Naive thymus-derived CD4-positive, alpha-beta T cell (primary cell): ENCODE data around the gene TUBA3E. TPM values are rescaled to one million over a fixed set of nuclear protein-coding genes. Genes with fewer than 3 reads are reported as not detected.
"Not testable (repeated sequence)": the region's sequence is repeated elsewhere in the genome, so short reads cannot be mapped to it uniquely, and the experiment has no call there.

Experiments used
- ATAC-seq: fragments of 150-1000 bp; cut with Tn5 transposase; 2 replicates; pipeline ENCODE4 v1.10.0; 2021; ENCODE audit warnings: mild to moderate bottlenecking, moderate library complexity
- CTCF ChIA-PET: fragments of 350-600 bp; sonication (Branson Sonifier 250); formaldehyde crosslinking; loops from one replicate; lab custom pipeline; 2021; ENCODE audit warnings: antibody characterized with exemption; lab: Charles Lee
- POLR2A ChIA-PET: fragments of 350-600 bp; sonication (Branson Sonifier 250); formaldehyde crosslinking; loops from one replicate; lab custom pipeline; 2021; ENCODE audit warnings: antibody characterized with exemption, inconsistent platforms; lab: Charles Lee
- DNase-seq, 9 donors: peaks; one replicate each; pipeline versions ENCODE4 v3.0.0 to v3.0.0-alpha.2; 2020 to 2022; ENCODE audit warnings: mixed read lengths in 1 of 9
- H3K27ac ChIP-seq: one replicate; pipeline ENCODE4 v1.7.0; 2013; ENCODE audit warnings: mild to moderate bottlenecking, low read depth, low read length, moderate library complexity
- H3K27me3 ChIP-seq, 2 donors: one replicate each; pipeline ENCODE4 v1.7.0; 2013; ENCODE audit warnings: low read length in 2 of 2, mild to moderate bottlenecking in 2 of 2, moderate library complexity in 2 of 2; ENCODE audit not compliant: control insufficient read depth in 2 of 2, insufficient read depth in 2 of 2
- H3K36me3 ChIP-seq, 3 experiments: 1 replicate in 2 of 3; 2 replicates in 1 of 3; pipeline ENCODE4 v1.7.0; 2013; ENCODE audit warnings: low read length in 3 of 3, mild to moderate bottlenecking in 3 of 3, moderate library complexity in 1 of 3; ENCODE audit not compliant: insufficient read depth in 3 of 3, control insufficient read depth in 2 of 3
- H3K4me1 ChIP-seq, 2 donors: one replicate each; pipeline ENCODE4 v1.7.0; 2013; ENCODE audit warnings: low read length in 2 of 2, mild to moderate bottlenecking in 2 of 2, moderate library complexity in 1 of 2; ENCODE audit not compliant: control insufficient read depth in 2 of 2, insufficient read depth in 2 of 2
- H3K4me3 ChIP-seq: 2 replicates; pipeline ENCODE4 v1.7.0; 2013; ENCODE audit warnings: mild to moderate bottlenecking, low read length
- H3K9me3 ChIP-seq, 3 experiments: 1 replicate in 2 of 3; 2 replicates in 1 of 3; pipeline ENCODE4 v1.7.0; 2013; ENCODE audit warnings: low read length in 3 of 3; ENCODE audit not compliant: control insufficient read depth in 2 of 3
- H3K27ac Mint-ChIP-seq, 9 donors: one replicate each; pipeline ENCODE4 v1.8.0; 2020 to 2022; ENCODE audit warnings: mixed read lengths in 9 of 9, mild to moderate bottlenecking in 8 of 9, moderate library complexity in 5 of 9, inconsistent platforms in 2 of 9
- H3K27me3 Mint-ChIP-seq, 5 donors: one replicate each; pipeline ENCODE4 v1.8.0; 2021 to 2022; ENCODE audit warnings: mixed read lengths in 5 of 5, mild to moderate bottlenecking in 1 of 5
- H3K36me3 Mint-ChIP-seq, 5 donors: one replicate each; pipeline ENCODE4 v1.8.0; 2020 to 2022; ENCODE audit warnings: mixed read lengths in 5 of 5, mild to moderate bottlenecking in 3 of 5, inconsistent platforms in 1 of 5
- H3K4me1 Mint-ChIP-seq, 7 donors: one replicate each; pipeline ENCODE4 v1.8.0; 2020 to 2022; ENCODE audit warnings: mixed read lengths in 7 of 7, mild to moderate bottlenecking in 3 of 7, inconsistent platforms in 1 of 7
- H3K4me3 Mint-ChIP-seq, 10 donors: one replicate each; pipeline ENCODE4 v1.8.0; 2020 to 2022; ENCODE audit warnings: mild to moderate bottlenecking in 10 of 10, mixed read lengths in 10 of 10, moderate library complexity in 6 of 10, inconsistent platforms in 2 of 10
- H3K9me3 Mint-ChIP-seq, 11 donors: one replicate each; pipeline ENCODE4 v1.8.0; 2020 to 2022; ENCODE audit warnings: mixed read lengths in 11 of 11, mild to moderate bottlenecking in 4 of 11, inconsistent platforms in 1 of 11, moderate library complexity in 1 of 11
- intact Hi-C, 2 donors: fragments of 100-400 bp; cut with micrococcal nuclease; formaldehyde crosslinking; loops; one replicate each; pipeline ENCODE4 v1.15.1; 2023
- polyA plus RNA-seq, 2 donors: library from polyadenylated mRNA; unstranded; fragments of 300-500 nt; fragmentation: Illumina TruSeq; gene quantifications; one replicate each; pipeline ENCODE4 v1.2.3, GENCODE V29; 2021
- total RNA-seq, 6 experiments: library from RNA in 5 of 6; stranded (reverse) in 5 of 6; gene quantifications; 1 replicate in 5 of 6; 2 replicates in 1 of 6; pipeline ENCODE4 v1.2.3 and lab custom pipeline; 2021 to 2026

Gene TUBA3E
- total and polyA plus RNA-seq, 7 experiments from 2014 or later, result not detected

DNA sequence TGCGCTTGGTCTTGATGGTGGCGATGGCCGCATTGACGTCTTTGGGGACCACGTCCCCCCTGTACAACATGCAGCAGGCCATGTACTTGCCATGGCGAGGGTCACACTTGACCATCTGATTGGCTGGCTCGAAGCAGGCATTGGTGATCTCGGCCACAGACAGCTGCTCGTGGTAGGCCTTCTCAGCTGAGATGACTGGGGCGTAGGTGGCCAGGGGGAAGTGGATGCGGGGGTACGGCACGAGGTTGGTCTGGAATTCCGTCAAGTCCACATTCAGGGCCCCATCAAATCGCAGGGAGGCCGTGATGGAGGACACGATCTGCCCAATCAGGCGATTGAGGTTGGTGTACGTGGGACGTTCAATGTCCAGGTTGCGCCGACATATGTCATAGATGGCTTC is 4.4 kb downstream of the TUBA3E start:
- H3K27me3 Mint-ChIP-seq, ATAC-seq, H3K4me1 Mint-ChIP-seq, H3K4me3 Mint-ChIP-seq, CTCF ChIA-PET, H3K27ac ChIP-seq, H3K9me3 ChIP-seq, DNase-seq, H3K36me3 ChIP-seq, H3K9me3 Mint-ChIP-seq, H3K4me3 ChIP-seq, H3K4me1 ChIP-seq, intact Hi-C loops, H3K27ac Mint-ChIP-seq, POLR2A ChIA-PET, H3K27me3 ChIP-seq: not testable (repeated sequence)
- peaks cover 0 to 11% (median 3%) of the 10 kb centered on the region in 5 donors for H3K36me3 Mint-ChIP-seq

DNA sequence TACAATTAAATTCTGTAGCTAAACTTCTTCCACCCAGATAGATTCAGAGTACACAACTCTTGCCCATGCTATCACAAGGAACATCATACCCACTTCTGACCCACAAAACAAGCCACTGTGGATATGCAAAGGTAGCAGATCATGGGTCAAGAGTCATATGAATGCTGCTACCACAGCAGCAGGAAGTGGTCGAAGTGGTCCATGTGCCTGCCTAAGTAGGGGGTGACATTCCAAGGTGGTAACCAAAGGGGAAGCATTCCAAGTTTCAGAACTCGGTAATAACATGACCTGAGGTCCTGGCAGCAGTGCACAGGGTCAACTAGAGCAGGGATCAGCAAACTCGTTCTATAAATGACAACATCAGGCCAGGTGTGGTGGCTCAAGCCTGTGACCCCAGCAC is 5.8 kb downstream of the TUBA3E start:
- H3K36me3 Mint-ChIP-seq, result peaks cover 0 to 11% (median 3%) of the 10 kb centered on the region in 5 donors
- H3K4me1 ChIP-seq, H3K27me3 Mint-ChIP-seq, H3K4me3 Mint-ChIP-seq, ATAC-seq, H3K4me1 Mint-ChIP-seq, H3K9me3 Mint-ChIP-seq, DNase-seq, H3K27me3 ChIP-seq, H3K4me3 ChIP-seq, POLR2A ChIA-PET, intact Hi-C loops, H3K9me3 ChIP-seq, H3K36me3 ChIP-seq, H3K27ac ChIP-seq, H3K27ac Mint-ChIP-seq, CTCF ChIA-PET: not testable (repeated sequence)

DNA sequence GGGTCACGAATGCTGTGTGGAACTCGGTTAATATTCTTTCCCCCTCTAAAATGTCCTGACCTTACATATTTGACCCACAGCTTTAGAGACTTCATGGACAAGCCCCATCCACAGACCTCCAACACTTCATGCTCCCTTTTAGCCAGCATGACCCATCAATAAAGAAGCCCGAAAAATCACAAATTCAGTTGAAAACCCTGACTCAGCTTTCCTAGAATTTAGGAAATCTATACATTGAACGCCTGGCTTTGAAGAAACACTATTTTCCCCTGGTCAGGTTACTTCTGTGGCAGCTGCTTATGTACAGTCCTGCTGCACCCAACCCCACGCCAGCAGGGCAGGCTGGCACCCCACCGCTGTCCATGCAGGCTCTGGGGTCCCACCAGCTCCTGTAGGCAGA is 6.9 kb downstream of the TUBA3E start:
- ATAC-seq, intact Hi-C loops, H3K36me3 ChIP-seq, H3K4me1 Mint-ChIP-seq, H3K27me3 ChIP-seq, H3K4me3 Mint-ChIP-seq, CTCF ChIA-PET, H3K4me1 ChIP-seq, H3K27ac Mint-ChIP-seq, H3K27me3 Mint-ChIP-seq, H3K27ac ChIP-seq, H3K4me3 ChIP-seq, H3K9me3 ChIP-seq, H3K9me3 Mint-ChIP-seq: not testable (repeated sequence)
- peak in 1 of 9 donors; percentile 7 for DNase-seq
- POLR2A ChIA-PET, result interaction anchor here (1.0 kb wide), 1 partner anchor 10 kb away, joined by 3 read pairs; the partner anchor contains the start of gene SMPD4
- peaks cover 0 to 11% (median 3%) of the 10 kb centered on the region in 5 donors for H3K36me3 Mint-ChIP-seq

DNA sequence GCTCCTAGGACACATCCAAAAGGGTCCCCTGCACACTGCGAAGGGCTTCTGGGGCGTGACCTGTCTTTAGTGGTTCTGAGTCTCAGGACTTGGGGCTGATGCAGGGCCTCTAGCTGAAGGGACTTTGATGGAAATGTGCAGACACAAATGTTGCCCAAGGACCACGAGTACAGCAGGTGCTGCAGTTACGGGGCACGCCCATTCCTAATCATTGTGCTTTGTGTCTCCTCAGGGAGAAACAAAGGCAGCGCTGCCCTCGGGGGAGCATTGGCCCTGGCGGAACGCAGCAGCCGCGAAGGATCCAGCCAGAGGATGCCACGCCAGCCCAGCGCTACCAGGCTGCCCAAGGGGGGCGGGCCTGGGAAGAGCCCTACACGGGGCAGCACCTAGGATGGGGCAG is 8.0 kb downstream of the TUBA3E start:
- ChIA-PET POLR2A (interaction anchor here (1.0 kb wide), 1 partner anchor 9 kb away, joined by 3 read pairs; the partner anchor contains the start of gene SMPD4), CTCF (no interaction called here)
- Histone ChIP-seq H3K27me3 (no peaks in the 10 kb centered on the region), H3K4me3 (no peak overlapping the region), H3K27ac (no peak overlapping the region), H3K36me3 (peaks cover 0 to 9% (median 0%) of the 10 kb centered on the region in 3 experiments), H3K4me1 (no peaks in the 10 kb centered on the region), H3K9me3 (no peaks in the 10 kb centered on the region)
- H3K27me3 Mint-ChIP-seq, result no peaks in the 10 kb centered on the region
- ATAC-seq, result no peak
- no peak overlapping the region for H3K4me3 Mint-ChIP-seq
- DNase-seq, result no peak
- peaks cover 0 to 11% (median 3%) of the 10 kb centered on the region in 5 donors for H3K36me3 Mint-ChIP-seq
- intact Hi-C loops, result no loop called here
- H3K4me1 Mint-ChIP-seq, result peaks cover 0 to 6% (median 0%) of the 10 kb centered on the region in 7 donors
- H3K9me3 Mint-ChIP-seq, result no peaks in the 10 kb centered on the region
- no peak overlapping the region for H3K27ac Mint-ChIP-seq

DNA sequence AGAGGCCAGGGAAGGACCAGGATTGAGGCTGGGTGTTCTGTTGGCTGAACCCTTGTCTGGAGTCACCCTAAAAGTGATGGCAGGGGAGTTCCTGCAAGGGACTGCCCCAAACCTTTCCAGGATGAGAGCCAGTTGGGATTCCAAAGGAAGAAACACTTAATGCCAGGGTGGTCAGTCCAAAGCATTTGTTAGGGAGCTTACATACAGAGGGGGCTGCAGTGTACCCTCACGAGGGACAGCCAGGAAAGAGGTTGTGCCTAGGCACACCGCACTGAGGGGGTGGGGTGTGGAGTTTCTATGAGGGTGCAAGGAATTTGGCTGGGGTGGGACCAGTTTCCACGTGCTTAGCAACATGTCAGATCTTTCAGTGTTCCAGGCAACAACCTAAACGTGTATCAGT is 9.3 kb downstream of the TUBA3E start:
- H3K4me3 Mint-ChIP-seq, H3K4me3 ChIP-seq, H3K36me3 ChIP-seq, H3K27ac Mint-ChIP-seq, CTCF ChIA-PET, H3K9me3 ChIP-seq, H3K4me1 ChIP-seq, H3K4me1 Mint-ChIP-seq, H3K27me3 ChIP-seq, POLR2A ChIA-PET, DNase-seq, H3K27ac ChIP-seq, H3K27me3 Mint-ChIP-seq, H3K9me3 Mint-ChIP-seq, ATAC-seq: not testable (repeated sequence)
- peaks cover 0 to 11% (median 3%) of the 10 kb centered on the region in 5 donors for H3K36me3 Mint-ChIP-seq
- intact Hi-C loops, result loop anchor here in 1 of 2 donors (10.0 kb wide), 1 partner anchor 1496 kb away; no protein-coding TSS in a partner anchor

DNA sequence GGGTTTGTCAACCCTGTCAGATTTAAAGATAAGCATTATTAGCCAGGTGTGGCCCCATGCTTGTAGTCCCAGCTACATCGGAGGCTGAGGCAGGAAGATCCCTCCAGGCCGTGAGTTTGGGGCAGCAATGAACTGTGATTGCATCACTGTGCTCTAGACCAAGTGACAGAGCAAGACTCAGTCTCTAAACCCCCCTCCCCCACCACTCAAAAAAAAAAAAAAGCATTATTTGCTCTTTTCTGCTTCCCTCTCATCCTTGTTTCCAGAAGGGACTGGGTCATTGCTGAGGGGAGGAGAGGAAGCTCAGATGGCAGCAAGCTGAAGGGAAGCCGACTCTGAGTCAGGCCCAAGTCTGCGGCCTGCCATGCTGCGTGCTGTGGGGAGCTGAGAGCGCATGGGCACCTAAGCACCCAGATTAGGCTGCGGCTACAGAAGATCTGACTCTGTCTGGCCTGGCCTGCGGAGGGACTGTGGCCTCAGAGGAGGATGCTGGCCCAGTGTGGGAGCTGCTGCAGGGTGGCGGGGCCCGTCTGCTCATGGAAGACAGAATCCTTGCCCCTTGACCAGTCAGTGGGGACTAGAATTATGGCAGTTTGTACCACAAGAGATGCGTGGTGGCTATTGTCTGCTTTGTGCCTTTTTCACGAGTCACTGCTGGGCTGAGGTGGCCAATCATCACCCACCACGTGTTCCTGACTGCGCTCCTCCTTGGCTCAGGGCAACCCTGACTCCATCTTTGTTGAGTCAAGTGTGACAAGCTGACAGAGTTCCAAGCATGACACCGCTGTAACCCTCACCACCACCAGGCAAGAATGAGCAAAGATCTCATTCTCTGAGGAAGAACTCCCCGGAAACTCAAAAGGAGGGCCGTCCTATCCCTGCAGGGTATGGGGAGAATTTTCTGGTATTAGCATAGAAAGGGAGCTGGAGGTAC is 10.1 kb downstream of the TUBA3E start:
- ATAC-seq, H3K27ac ChIP-seq, H3K27ac Mint-ChIP-seq, H3K36me3 ChIP-seq, H3K27me3 Mint-ChIP-seq, POLR2A ChIA-PET, CTCF ChIA-PET, H3K9me3 ChIP-seq, H3K4me3 Mint-ChIP-seq, H3K4me1 ChIP-seq, DNase-seq, H3K4me3 ChIP-seq, H3K9me3 Mint-ChIP-seq, H3K27me3 ChIP-seq: not testable (repeated sequence)
- intact Hi-C loops, result loop anchor here in 1 of 2 donors (10.0 kb wide), 1 partner anchor 1497 kb away; no protein-coding TSS in a partner anchor
- Mint-ChIP-seq H3K36me3 (peaks cover 0 to 11% (median 3%) of the 10 kb centered on the region in 5 donors), H3K4me1 (peaks cover 7 to 12% (median 9%) of the 10 kb centered on the region in 7 donors)
